Measurements from ENCODE around the gene PCNX2. TPM values are rescaled to one million over a fixed set of nuclear protein-coding genes. Genes with fewer than 3 reads are reported as not detected.

The PCNX2 gene
- total RNA-seq, 1 donor from 2014 or later = 49.8 TPM

DNA sequence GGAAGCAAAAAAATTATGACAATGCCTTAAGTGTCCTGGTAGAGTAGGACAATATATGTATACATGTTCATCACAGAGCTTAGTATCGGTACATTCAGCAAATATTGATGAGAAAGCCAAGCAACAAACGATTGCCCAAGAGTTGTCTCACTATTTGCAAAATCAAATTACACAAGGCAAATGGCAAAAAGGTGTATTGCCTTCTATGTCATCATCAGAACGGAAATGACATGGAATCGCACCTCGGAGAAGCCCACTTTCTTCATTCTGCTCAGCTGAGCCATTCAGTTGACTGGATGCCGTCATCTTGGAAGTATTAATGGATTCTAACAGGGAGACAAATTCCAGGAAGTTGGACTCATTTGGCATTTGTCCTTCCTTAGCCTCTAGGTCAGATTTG lies 37.7 kb downstream of the PCNX2 start:
- no peak for DNase-seq (ENCODE audit: low spot score)

DNA sequence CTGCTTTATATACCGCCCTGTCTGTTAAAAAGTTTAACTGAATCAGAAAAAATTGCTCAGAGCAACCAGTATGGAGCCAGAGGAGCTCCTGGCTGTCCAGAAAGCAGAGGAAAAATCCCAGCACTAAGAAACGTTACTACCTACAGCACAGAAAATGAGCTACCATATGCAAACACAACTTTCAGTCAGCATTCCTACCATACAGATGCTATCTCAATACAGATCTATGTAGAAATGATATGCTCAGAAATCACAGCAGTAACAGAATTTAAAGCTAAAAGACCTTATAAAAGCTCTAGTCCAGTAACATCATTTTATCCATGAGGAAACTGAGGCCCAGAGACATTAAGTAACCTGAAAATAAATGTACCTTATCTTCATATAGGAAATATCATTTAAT lies 38.7 kb downstream of the PCNX2 start:
- DNase-seq (ENCODE audit: low spot score) = no peak

DNA sequence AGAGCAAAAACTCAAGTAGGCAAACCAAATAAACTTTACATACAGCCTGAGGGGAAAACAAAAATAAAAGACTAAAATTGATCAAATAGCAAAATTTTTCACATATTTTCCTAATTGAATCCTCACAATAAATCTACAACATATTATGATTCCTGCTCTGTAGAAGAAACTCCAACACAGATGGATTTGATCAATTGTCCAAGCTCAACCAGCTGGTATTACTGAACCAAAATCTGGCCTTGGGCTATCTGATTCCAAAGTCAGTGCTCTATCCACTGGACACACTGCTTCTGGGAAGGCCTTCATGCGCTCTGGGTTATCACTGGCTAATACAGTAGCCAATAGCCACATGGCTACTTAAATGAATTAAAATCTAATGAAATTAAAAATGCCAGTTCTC lies 39.3 kb downstream of the PCNX2 start:
- no peak for DNase-seq (ENCODE audit: low spot score)

DNA sequence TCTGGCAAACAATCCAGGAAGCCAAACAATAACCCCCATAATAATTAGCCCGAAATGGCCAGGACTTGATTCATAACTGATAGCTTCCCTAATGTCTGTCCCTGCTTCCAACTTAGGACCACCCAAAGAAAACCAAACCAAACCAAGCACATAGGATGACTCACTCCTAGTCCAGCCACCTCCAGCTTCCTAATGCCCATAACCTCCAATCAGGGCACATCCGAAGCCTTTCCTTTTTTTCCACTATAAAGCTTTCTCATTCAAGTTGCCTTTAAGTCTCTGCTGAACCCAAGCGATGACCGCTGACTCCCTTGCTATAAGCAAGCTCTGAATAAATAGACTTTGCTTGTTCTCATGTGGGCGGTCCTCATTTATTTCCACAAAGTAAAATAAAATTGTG lies 40.4 kb downstream of the PCNX2 start:
- DNase-seq (ENCODE audit: low spot score) = no peak

GRCh38 chr1:233253832-233254331 lies 41.6 kb downstream of the PCNX2 start:
- no peak for DNase-seq (ENCODE audit: low spot score)

- DNase-seq (ENCODE audit: low spot score) = no peak
Measured at GRCh38 chr1:233253231-233253831, 42.2 kb downstream of the PCNX2 start.

DNA sequence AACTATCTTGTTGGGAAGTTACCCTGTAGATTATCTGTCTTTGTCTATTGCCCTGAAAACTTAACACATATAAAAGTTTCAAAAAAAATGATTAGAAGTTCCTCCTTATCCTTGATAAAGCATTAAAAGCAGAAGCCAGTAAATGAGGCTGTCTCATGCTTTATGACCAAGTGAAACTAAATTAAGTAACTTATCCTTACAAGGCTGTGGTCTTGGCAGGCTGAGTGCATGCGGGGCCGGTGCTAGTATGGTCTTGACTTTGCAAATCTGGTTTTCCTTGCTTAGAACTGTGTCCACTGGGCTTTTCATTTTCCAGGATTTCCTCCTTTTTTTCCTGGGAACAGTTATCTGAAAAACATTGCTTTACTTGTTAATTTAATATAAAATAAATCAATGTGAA lies 43.1 kb downstream of the PCNX2 start:
- no peak for DNase-seq (ENCODE audit: low spot score)

DNA sequence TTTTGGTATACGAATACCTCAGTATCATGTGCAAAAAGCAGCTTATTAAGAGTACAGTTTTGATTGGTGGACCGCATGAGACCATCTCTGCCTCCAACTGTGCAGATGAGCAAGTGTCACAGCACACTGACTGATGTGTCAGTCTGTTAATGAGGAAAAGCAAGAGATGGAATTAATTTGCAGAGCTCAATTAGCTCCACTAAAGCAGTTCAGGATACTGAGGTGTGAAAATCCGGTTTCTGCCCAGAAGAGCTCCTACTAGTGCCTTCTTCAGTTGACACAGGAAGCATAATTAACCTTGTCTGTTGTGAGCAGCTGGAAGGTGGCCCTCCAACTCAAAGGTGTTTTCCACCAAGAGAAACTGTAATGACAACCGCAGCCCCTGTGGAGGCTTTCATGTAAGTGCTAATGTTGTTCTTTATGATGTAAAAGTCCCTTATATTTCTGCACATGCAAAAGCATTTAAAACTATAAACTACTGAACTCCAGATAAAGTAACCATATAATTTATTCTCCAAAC lies 44.3 kb downstream of the PCNX2 start:
- DNase-seq (ENCODE audit: low spot score) = no peak

GRCh38 chr1:233248014-233248413 lies 47.5 kb downstream of the PCNX2 start:
- no peak for DNase-seq (ENCODE audit: low spot score)

- no peak for DNase-seq (ENCODE audit: low spot score)
Measured at GRCh38 chr1:233246965-233247364, 48.6 kb downstream of the PCNX2 start.

DNA sequence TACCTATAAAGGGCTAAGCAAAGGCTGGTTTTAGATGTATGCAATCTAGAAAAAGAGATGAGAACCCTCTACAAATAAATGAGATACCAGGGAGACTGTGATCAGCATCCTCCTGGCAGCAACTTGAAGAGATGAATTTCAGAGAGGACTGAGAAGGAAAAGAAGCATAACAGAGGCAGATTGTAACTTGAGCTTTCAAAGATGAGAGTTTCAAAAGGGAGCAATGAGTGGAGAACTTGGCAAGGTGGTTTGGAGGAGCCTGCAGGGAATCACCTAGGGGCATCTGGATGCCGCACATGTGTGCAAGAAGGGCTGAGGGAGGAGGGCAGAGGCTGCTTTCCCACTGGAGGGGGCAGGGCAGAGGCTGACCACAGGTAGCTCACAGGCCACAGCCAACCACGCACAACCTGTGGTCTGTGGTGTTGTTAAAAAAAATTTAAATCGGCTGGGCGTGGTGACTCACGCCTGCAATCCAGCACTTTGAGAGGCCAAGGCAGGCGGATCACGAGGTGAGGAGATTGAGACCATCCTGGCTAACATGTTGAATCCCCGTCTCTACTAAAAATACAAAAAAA lies 50.2 kb downstream of the PCNX2 start:
- no peak for DNase-seq (ENCODE audit: low spot score)

- DNase-seq (ENCODE audit: low spot score) = no peak
Measured at GRCh38 chr1:233244183-233244582, 51.3 kb downstream of the PCNX2 start.

GRCh38 chr1:233242827-233243483 lies 52.6 kb downstream of the PCNX2 start:
- no peak for DNase-seq (ENCODE audit: low spot score)

GRCh38 chr1:233241759-233242158 lies 53.8 kb downstream of the PCNX2 start:
- DNase-seq (ENCODE audit: low spot score) = no peak

DNA sequence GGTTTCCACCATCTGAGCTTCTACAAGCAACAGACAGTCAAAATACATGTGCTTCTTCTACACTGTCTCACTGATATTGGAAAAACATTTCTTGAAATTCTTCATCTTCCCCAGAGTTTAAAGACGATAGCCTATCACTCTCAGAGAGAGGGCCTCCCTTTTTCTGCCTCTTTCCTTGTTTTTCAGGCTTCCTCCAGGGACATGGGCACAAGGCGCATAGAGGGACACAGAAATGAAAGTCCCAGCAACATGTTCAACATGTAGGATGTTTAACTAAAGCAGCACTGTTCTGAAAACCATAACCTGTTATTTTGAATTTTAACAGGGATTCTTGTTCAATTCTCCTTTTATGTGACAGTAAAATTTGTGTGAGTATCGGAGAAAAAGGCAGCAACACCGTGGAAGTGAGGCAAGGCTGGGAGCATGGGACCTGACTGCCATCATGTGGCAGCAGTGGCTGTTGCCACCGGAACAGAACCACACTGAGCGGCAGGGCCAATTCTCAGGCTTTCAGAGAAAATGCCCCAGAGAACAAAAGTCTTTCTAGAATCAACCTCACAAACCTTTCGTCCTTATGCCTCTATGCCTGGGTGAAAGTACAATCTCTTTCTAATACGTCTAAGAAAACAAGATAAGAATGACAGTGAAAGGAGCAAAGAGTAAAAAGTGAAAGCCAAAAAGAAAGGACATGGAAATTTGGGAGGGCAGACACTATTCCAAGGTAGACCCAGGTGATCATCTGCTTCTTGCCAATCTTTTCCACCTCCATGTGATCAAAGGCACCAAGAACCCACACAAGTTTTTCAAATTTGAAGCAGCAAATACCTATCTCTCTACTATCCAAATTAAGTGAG lies 54.5 kb downstream of the PCNX2 start:
- peak; percentile 60 for DNase-seq (ENCODE audit: low spot score)

DNA sequence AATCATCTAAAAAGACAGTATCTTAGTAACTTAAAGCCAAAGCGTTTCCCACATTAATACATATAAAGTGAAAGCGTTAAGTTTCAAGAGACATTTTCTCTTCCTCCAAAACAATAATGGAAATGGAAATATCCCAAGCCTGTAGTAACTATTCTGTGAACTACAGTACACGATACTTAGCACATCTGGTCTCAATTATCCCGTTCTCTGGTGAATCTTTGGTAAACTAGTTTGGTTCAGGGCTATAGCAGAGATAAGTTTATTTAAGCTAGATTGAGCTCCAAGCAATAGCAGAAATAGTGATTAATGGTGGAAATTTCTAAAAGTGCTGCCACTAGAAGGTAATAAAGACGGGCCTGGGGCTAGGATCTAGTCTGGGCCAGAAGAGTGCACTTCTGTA lies 55.2 kb downstream of the PCNX2 start:
- DNase-seq (ENCODE audit: low spot score) = no peak

GRCh38 chr1:233238884-233239431 lies 56.6 kb downstream of the PCNX2 start:
- no peak for DNase-seq (ENCODE audit: low spot score)

DNA sequence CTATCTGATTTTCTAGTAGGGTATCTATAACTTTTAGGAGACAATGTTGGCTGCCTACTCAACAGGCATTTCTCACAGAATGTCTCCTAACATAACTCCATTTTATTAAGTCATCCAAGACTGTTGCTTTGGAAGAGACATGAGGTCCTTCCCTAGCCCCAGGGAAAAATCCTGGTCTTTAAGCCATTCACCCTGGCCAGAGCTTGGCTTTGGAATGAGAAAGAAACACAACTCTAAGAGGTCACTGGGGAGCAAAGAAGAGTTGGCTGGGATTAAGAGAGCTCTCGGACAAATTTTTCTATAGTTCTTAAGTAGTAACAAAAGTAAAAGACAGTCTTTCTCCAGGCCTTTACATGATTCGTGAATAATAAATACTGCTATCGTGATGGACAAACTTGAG lies 57.9 kb downstream of the PCNX2 start:
- no peak for DNase-seq (ENCODE audit: low spot score)

- DNase-seq (ENCODE audit: low spot score) = no peak
Measured at GRCh38 chr1:233233508-233234040, 62.0 kb downstream of the PCNX2 start.

DNA sequence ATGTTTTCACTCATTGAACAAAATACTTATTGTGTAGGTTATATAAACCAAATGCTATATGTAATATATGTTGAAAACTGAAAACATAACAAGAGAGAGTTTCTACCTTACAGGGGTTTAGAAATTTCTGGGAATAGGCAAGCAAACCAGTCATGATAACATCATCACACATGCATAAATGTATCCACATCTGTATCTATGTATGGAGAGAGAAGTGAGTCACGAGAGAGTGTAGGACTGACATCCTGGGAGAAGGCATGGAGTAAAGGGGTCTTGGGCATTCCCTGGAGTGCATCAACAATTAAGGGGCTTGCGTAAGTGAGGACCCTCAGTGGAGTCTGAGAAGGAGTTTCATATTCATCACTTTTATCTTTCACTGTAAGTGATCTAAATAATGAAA lies 65.5 kb downstream of the PCNX2 start:
- DNase-seq (ENCODE audit: low spot score) = no peak

DNA sequence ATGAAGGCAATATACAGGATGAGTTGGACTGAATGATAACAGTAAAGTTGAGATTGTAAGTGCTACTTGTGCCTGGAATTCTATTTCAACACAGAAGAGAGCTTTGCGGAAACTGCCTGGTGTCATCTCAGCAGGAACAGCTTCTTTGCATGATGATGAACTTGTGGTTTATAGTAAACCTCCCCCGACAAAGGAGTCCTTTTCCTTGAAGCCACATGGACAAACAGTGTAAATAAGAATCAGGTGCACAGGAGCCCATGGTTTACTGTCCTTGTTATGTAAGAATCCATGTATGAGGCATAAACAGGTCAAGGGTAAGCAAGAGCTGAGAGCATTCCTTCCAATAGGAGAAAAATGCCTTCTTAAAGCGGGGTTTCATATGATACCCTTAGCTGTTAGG lies 66.2 kb downstream of the PCNX2 start:
- no peak for DNase-seq (ENCODE audit: low spot score)
